ENCODE measurements around the gene USF3. TPM values are rescaled to one million over a fixed set of nuclear protein-coding genes. Genes with fewer than 3 reads are reported as not detected.

USF3 gene
- total and polyA plus RNA-seq, 2 donors (not counting 1 experiment from before 2014, with no cell fraction given): 9.8 to 38.9 TPM

- Mint-ChIP-seq H3K9me3 (ENCODE audit: insufficient read depth) (no peaks in the 10 kb centered on the region), H3K4me1 (peaks cover 13% of the 10 kb centered on the region), H3K4me3 (no peak overlapping the region), H3K27me3 (no peaks in the 10 kb centered on the region), H3K27ac (no peak overlapping the region)
- Histone ChIP-seq H3K9me3 (ENCODE audit: control extremely low read depth in 1 of 3, control insufficient read depth in 2 of 3, insufficient read depth in 1 of 3, low read length in 2 of 3) (no peaks in the 10 kb centered on the region), H3K4me1 (ENCODE audit: control insufficient read depth in 2 of 2, insufficient read depth in 2 of 2, low read length in 2 of 2) (peaks cover 0 to 4% of the 10 kb centered on the region in 2 donors), H3K9ac (ENCODE audit: low read length) (no peak overlapping the region), H4K20me1 (ENCODE audit: control insufficient read depth, insufficient read depth, low read length, poor library complexity, severe bottlenecking) (no peaks in the 10 kb centered on the region), H3K36me3 (replicated peaks in 1 of 2; ENCODE audit: control extremely low read depth in 1 of 2, control insufficient read depth in 1 of 2, extremely low read depth in 1 of 2, insufficient read depth in 2 of 2, low read length in 1 of 2) (peaks cover 19 to 36% of the 10 kb centered on the region in 2 experiments), H3K27ac (ENCODE audit: low read length in 2 of 2) (no peak overlapping the region), H2AFZ (ENCODE audit: insufficient read depth, low read depth, low read length, poor library complexity, severe bottlenecking) (no peak overlapping the region), H3K27me3 (replicated peaks in 1 of 4; ENCODE audit: control extremely low read depth in 1 of 4, control insufficient read depth in 3 of 4, insufficient read depth in 4 of 4, low read length in 3 of 4) (no peaks in the 10 kb centered on the region), H3K4me3 (ENCODE audit: control extremely low read depth in 1 of 5, extremely low read depth in 1 of 5, insufficient read depth in 1 of 5, low read depth in 2 of 5, low read length in 4 of 5) (no peak overlapping the region), H3K79me2 (ENCODE audit: control insufficient read depth, insufficient read depth, low read length) (peaks cover 3% of the 10 kb centered on the region), H3K4me2 (replicated peaks; ENCODE audit: low read depth, low read length, poor library complexity, severe bottlenecking) (no peak overlapping the region)
- ATAC-seq (ENCODE audit: low read depth) (no peak), DNase-seq (no peak)
- TF ChIP-seq CTCF (IDR thresholded peaks at IDR 0.05) (no peak), EZH2 (IDR thresholded peaks at IDR 0.05; ENCODE audit: borderline replicate concordance, insufficient read depth, low read depth, low read length, poor library complexity, severe bottlenecking) (no peak)
- WGBS (ENCODE audit: insufficient coverage): no CpG with 5 or more reads among the region's 2 CpGs
- ChIA-PET CTCF (no interaction called here), POLR2A (no interaction called here)
- intact Hi-C loops (cut with micrococcal nuclease): no loop called here
These were observed 23.3 kb upstream of the USF3 start for GRCh38 chr3:113719758-113720157.

- intact Hi-C loops (cut with micrococcal nuclease): no loop called here
- Histone ChIP-seq H4K20me1 (ENCODE audit: control insufficient read depth, insufficient read depth, low read length, poor library complexity, severe bottlenecking) (no peaks in the 10 kb centered on the region), H3K4me2 (replicated peaks; ENCODE audit: low read depth, low read length, poor library complexity, severe bottlenecking) (no peak overlapping the region), H3K9me3 (ENCODE audit: control extremely low read depth in 1 of 3, control insufficient read depth in 2 of 3, insufficient read depth in 1 of 3, low read length in 2 of 3) (no peaks in the 10 kb centered on the region), H2AFZ (ENCODE audit: insufficient read depth, low read depth, low read length, poor library complexity, severe bottlenecking) (no peak overlapping the region), H3K36me3 (replicated peaks in 1 of 2; ENCODE audit: control extremely low read depth in 1 of 2, control insufficient read depth in 1 of 2, extremely low read depth in 1 of 2, insufficient read depth in 2 of 2, low read length in 1 of 2) (peaks cover 19 to 31% of the 10 kb centered on the region in 2 experiments), H3K4me1 (ENCODE audit: control insufficient read depth in 2 of 2, insufficient read depth in 2 of 2, low read length in 2 of 2) (peaks cover 0 to 4% of the 10 kb centered on the region in 2 donors), H3K4me3 (ENCODE audit: control extremely low read depth in 1 of 5, extremely low read depth in 1 of 5, insufficient read depth in 1 of 5, low read depth in 2 of 5, low read length in 4 of 5) (no peak overlapping the region), H3K79me2 (ENCODE audit: control insufficient read depth, insufficient read depth, low read length) (no peaks in the 10 kb centered on the region), H3K27ac (ENCODE audit: low read length in 2 of 2) (no peak overlapping the region), H3K9ac (ENCODE audit: low read length) (no peak overlapping the region), H3K27me3 (replicated peaks in 1 of 4; ENCODE audit: control extremely low read depth in 1 of 4, control insufficient read depth in 3 of 4, insufficient read depth in 4 of 4, low read length in 3 of 4) (no peaks in the 10 kb centered on the region)
- no CpG with 5 or more reads among the region's 1 CpG for WGBS (ENCODE audit: insufficient coverage)
- ATAC-seq (ENCODE audit: low read depth) (no peak), DNase-seq (no peak)
- POLR2A ChIA-PET: no interaction called here
- H3K4me3 Mint-ChIP-seq: no peak overlapping the region
- CTCF ChIA-PET: no interaction called here
- peaks cover 12% of the 10 kb centered on the region for H3K4me1 Mint-ChIP-seq
- TF ChIP-seq EZH2 (IDR thresholded peaks at IDR 0.05; ENCODE audit: borderline replicate concordance, insufficient read depth, low read depth, low read length, poor library complexity, severe bottlenecking) (no peak), CTCF (IDR thresholded peaks at IDR 0.05) (no peak)
- H3K27me3 Mint-ChIP-seq: no peaks in the 10 kb centered on the region
- no peaks in the 10 kb centered on the region for H3K9me3 Mint-ChIP-seq (ENCODE audit: insufficient read depth)
- no peak overlapping the region for H3K27ac Mint-ChIP-seq
These were observed 22.9 kb upstream of the USF3 start for GRCh38 chr3:113719294-113719693.
